H1 (cell line): ENCODE results near the gene ACSL4.

Source experiments
- BRCA1 ChIP-seq: IDR thresholded peaks from 2 replicates; pipeline ENCODE4 v1.6.1; 2012; ENCODE audit warnings: low read depth, low read length, improper control_type of control experiment
- CHD2 ChIP-seq: IDR thresholded peaks from 2 replicates; pipeline ENCODE4 v1.6.1; 2012; ENCODE audit warnings: low read length, improper control_type of control experiment
- EP300 ChIP-seq, 2 experiments: IDR thresholded peaks; 1 replicate in 1 of 2; 2 replicates in 1 of 2; pipeline ENCODE4 v1.6.1; 2011 to 2012; ENCODE audit warnings: low read depth in 2 of 2, low read length in 2 of 2, mild to moderate bottlenecking in 2 of 2, borderline replicate concordance in 1 of 2, inconsistent platforms in 1 of 2, moderate library complexity in 1 of 2
- JUND ChIP-seq: IDR thresholded peaks from 2 replicates; pipeline ENCODE4 v1.6.1; 2011; ENCODE audit warnings: mild to moderate bottlenecking, improper control_type of control experiment, low read length
- POLR2A ChIP-seq, 2 experiments: IDR thresholded peaks; 1 replicate in 1 of 2; 2 replicates in 1 of 2; pipeline ENCODE4 v1.6.1; 2011; ENCODE audit warnings: low read depth in 2 of 2, low read length in 2 of 2, mild to moderate bottlenecking in 2 of 2; ENCODE audit errors: control extremely low read depth in 1 of 2
- POLR2AphosphoS5 ChIP-seq: IDR thresholded peaks from 2 replicates; pipeline ENCODE4 v1.6.1; 2011; ENCODE audit warnings: low read depth, low read length
- SIRT6 ChIP-seq: IDR thresholded peaks from one replicate; pipeline ENCODE4 v1.7.1; 2012; ENCODE audit warnings: low read length, inconsistent platforms
- TAF7 ChIP-seq: optimal IDR thresholded peaks from 2 replicates; pipeline ENCODE3; 2011; ENCODE audit warnings: low read depth, mild to moderate bottlenecking, inconsistent platforms, low read length, moderate library complexity, borderline replicate concordance
- TF ChIP-seq, protein P1 (sequence below): IDR thresholded peaks from 2 replicates; pipeline ENCODE4 v1.6.1; 2012; ENCODE audit warnings: inconsistent platforms
- TF ChIP-seq, protein P2 (sequence below), 3 experiments: IDR thresholded peaks; 1 replicate in 2 of 3; 2 replicates in 1 of 3; pipeline versions ENCODE4 v1.5.1 to v1.6.1; 2011; ENCODE audit warnings: low read length in 3 of 3, mild to moderate bottlenecking in 3 of 3, inconsistent platforms in 2 of 3, low read depth in 1 of 3, moderate library complexity in 1 of 3; ENCODE audit not compliant: insufficient read depth in 1 of 3; ENCODE audit errors: control extremely low read depth in 1 of 3

DNA sequence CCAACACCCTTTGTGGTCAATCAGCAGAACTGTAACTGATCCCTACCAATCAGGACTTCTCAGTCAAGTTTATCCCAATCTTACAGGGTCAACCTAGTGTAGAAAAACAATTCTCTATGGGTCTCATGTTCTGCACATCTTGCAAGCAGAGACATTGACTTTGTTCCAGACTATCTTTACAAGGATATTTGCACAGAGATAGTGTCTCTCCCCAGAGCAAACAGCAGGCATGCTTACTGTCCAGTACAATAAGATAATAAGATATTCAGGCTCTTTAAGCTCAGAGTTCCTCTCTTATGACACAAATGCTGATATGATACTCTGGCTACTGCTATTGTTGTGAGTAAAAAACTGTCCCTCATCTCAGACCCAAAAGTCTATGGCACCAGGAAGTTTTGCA lies 53.2 kb downstream of the ACSL4 start:
- TF ChIP-seq EP300 (IDR thresholded peaks at IDR 0.05; ENCODE audit: borderline replicate concordance in 1 of 2, low read depth in 2 of 2, low read length in 2 of 2) (no peak), POLR2A (IDR thresholded peaks at IDR 0.05; ENCODE audit: control extremely low read depth in 1 of 2, low read depth in 2 of 2, low read length in 2 of 2) (no peak), SIRT6 (no peak), TAF7 (no peak), BRCA1 (no peak), CHD2 (no peak), JUND (no peak), POLR2AphosphoS5 (no peak)
- TF ChIP-seq, protein P1, sequence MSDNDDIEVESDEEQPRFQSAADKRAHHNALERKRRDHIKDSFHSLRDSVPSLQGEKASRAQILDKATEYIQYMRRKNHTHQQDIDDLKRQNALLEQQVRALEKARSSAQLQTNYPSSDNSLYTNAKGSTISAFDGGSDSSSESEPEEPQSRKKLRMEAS = no peak
- TF ChIP-seq, protein P2, sequence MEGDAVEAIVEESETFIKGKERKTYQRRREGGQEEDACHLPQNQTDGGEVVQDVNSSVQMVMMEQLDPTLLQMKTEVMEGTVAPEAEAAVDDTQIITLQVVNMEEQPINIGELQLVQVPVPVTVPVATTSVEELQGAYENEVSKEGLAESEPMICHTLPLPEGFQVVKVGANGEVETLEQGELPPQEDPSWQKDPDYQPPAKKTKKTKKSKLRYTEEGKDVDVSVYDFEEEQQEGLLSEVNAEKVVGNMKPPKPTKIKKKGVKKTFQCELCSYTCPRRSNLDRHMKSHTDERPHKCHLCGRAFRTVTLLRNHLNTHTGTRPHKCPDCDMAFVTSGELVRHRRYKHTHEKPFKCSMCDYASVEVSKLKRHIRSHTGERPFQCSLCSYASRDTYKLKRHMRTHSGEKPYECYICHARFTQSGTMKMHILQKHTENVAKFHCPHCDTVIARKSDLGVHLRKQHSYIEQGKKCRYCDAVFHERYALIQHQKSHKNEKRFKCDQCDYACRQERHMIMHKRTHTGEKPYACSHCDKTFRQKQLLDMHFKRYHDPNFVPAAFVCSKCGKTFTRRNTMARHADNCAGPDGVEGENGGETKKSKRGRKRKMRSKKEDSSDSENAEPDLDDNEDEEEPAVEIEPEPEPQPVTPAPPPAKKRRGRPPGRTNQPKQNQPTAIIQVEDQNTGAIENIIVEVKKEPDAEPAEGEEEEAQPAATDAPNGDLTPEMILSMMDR (IDR thresholded peaks at IDR 0.05; ENCODE audit: control extremely low read depth in 1 of 3, insufficient read depth in 1 of 3, low read depth in 1 of 3, low read length in 3 of 3) = no peak
